HG02623 (cell line): ENCODE data around the gene SLFNL1.

Source experiments
- ATAC-seq: cut with Tn5 transposase; IDR thresholded peaks from one replicate; pipeline ENCODE4 v1.9.1; 2021; ENCODE audit warnings: moderate library complexity; ENCODE audit not compliant: unreplicated experiment

Gene SLFNL1

GRCh38 chr1:40966417-40966816 is 55.1 kb downstream of the SLFNL1 start:
- ATAC-seq = no peak
